SKM-1 treated with dmso at 0.1 percent for 144 hours (cell line): ENCODE measurements around the gene LEO1.
A peak's percentile ranks its signal among the peaks of the same experiment; 100 is the strongest.

ENCODE experiments used
- DNase-seq: peaks from one replicate; lab custom pipeline; 2025; ENCODE audit not compliant: unreplicated experiment; lab: John Stamatoyannopoulos, UW

The LEO1 gene

DNA sequence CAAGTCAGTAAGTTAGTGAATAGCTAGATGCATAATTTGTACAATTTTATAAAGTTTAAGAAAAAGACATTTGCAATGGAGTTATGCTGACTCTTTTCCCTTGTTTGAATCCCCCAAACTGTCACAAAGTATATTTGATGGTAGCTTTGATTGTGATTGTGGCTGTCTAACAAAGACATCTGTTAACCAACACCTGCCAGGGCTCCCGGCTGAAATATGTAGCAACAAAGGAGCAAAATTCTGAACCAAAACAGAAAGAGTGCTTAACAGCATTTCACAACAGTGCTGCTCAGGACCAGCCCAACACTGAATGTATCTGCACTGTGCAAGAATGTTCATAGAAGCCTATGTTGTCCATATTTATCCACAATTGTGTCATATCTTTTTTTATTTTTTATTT lies 39.4 kb downstream of the LEO1 start:
- DNase-seq: no peak

DNA sequence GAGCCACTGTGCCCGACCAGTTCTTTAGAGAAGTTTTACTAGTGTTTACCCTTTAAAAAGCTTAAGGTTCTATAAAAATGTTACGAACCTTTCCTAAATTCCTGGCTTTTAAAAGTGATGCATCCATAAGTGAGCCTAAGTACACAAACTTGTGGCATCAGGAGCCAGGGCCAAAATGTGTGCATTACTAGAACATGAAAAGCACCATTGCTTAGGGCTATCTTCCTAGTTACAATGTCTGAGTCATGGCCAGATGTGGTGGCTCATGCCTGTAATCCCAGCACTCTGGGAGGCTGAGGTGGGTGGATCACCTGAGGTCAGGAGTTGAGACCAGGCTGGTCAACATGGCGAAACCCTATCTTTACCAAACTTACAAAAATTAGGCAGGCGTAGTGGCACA lies 39.9 kb downstream of the LEO1 start:
- no peak for DNase-seq

DNA sequence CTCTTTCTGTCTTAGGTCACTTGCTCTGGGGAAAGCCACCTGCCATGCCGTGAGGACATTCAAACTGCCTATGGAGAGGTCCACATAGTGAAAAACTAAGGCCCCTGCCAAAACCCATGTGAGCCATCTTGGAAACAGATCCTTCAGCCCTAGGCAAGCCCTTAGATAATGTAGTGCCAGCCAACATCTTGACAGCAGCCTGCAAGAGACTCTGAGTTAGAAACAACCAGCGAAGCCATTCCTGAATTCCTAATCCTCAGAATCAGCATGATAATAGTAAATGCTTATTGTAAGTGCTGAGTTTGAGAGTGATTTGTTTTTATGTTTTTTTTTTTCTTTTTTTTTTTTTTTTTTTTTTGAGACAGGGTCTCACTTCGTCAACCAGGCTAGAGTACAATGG lies 40.6 kb downstream of the LEO1 start:
- DNase-seq: no peak

DNA sequence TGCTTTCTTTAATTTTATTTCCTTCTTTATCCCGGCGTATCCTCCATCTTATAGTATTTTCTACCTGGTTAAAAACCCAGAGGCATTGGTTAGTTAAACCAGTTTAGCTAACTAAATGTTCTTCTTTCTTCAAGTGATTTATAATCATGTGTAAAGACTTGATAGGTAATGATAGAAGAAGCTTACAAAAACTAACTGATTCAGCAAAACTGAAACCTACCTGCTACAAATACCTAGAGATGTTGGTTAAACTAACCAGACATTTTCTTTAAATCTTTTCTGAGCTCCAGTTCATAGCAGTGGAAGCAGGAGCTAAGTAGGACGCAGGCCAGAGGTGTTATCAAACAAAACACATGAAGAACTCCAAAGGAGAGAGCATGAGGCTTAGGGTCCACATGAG lies 44.8 kb downstream of the LEO1 start:
- DNase-seq: no peak

DNA sequence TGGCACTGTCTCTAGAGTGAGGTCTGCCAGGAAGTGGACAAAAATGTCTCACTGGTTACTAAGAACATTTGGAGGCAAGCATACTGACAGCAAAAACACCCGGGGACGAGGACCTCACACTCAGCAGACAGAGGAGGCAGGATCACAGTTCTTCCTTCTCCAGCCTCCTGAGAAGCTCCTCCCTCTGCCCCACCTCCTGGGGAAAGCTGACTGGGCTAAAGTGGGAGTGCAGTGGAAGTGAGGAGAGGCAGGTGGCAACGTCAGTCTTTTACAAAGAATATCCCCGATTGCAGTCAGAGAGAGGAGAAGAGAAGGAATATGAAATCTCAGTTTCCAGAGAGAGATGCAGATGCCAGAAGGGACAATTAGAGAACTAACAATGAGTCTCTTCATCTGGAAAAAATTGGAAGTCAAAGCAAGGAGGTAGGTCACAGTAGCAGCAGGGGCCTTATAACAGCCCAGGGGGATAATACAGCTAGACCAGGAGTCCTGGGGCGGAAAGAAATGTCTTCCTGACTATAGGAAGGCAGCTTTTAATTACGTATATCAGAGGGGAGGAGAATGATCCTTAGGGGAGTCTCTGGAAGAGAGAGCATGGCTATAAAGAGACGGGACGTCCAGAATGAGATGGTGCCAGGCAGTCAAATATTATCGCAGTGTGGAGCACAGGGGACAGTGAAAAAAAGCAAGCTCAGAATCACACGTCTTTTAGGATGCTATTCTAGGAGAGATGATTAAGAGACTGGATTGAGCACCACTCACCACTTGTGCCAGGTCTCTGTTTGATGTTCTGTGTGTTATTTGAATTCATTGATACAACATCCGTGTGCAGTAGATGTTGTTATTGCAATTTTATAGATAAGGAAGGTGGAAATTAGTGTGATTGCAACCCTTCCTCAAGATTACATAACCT lies 47.2 kb downstream of the LEO1 start:
- no peak for DNase-seq

DNA sequence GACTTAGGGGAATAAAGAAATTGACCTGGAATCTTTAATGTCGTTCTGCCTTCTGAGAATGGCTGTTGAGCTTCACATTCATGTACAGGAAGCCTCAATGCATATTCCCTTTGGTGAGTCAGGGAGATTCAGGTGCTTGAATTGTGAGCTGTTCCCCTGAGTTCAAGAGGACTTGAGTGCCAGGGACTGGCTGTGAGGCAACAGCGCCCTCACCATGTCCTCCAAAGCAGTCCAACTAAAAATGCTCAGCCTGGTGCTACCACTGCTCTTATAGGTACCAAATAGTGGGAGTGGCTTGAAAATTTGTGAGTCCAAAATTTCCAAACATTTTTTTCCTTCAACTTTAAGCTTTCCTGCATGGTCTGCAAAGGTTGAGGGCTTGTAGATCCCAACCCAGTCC lies 54.1 kb downstream of the LEO1 start:
- no peak for DNase-seq

DNA sequence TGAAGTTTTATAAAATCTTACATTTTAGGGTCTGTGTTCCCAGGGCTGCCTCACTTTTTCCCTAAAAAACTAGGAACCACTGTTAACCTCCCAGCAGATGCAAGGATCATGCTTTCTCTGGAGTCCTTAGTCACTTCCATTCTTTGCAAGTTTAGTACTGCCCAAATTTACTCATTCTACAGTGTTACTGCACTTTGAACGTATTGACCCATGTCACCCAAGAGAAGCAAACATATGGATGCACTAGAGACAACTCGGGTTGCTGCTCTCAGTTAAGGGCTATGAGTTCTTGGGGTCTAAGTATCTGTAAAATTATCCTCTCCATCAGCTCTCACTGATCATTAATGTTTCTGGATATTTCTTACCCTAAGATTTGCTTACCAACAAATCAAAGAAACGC lies 59.0 kb downstream of the LEO1 start:
- no peak for DNase-seq

DNA sequence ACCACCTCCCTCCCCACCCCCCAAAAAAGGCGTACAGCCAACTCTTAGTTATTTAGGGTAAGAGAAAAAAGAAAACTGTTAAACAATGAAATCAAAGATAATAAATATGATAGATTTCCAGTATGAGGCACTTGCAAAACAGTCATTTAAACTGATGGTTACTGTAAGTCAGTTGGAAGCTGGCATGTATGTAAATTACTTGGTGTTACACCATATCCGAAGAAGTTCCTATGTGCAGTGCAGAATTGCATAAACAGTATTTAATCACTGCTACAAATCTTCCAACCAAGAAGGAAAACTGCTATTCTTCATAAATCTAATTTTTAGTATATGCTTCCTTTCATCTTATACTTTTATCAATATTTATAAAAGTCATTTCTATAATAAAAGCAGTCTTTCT lies 62.0 kb downstream of the LEO1 start:
- no peak for DNase-seq

DNA sequence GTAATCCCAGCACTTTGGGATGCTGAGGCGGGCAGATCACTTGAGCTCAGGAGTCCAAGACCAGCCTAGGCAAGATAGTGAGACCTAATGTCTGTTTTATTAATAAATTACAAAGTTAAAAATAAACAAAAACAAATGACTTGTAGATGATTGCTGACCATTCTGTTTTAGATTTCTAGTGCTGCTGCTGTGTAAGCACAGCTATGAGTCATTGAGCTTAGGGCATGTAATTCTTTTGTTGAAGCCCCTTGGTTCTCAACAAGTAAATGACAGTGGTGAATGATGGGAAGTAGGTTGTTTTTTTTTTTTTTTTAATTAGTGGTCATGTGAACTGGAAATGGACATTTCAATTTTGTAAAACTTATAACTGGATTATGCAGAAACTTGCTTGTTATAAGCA lies 63.3 kb downstream of the LEO1 start:
- no peak for DNase-seq

DNA sequence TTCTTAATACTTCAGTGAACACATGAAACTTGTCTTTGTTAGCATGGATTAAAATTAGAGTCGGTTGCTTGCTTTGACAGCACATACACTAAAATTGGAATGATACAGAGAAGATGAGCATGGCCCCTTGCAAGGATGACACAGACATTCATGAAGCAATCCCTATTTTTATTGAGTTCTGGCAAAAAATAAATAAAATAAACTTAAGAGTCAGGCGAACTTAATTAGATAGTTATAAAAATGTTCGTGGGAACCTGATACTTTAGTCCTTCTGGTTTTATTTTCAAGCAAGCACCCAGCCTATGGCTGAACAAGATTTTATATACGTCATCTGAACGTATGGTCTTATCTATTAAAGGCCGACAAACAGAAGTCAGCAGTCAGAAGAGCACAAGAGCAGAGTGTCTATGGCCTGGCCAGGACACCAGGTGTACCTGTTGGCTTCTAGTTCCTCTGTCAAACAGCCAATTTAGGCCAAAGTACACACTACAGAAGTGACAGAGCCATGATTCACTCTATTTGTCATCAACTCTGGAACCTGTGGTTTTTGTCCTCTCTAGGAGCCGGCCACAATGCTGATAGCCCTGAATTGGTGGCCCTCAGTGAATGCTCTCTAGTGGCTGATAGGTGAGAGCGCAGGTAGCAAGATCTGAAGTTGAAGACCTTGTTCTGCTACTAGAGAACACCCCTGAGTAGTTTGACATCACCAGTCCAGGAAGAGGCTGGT lies 64.3 kb downstream of the LEO1 start:
- no peak for DNase-seq

DNA sequence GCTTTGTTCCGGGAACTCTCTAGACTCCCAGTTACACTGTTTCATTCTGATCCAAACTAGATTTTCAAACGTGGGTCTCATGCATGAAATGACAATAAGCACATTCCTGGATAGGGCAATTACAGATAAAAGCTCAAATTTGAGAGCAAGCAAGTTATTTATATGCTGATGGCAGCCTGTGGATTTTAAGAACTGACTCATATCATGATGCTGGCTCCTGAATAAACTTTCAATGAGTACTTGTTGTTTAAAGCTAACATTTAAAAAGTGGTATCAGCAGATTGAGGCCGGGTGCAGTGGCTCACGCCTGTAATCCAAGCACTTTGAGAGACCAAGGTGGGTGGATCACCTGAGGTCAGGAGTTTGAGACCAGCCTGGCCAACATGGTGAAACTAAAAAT lies 66.6 kb downstream of the LEO1 start:
- no peak for DNase-seq

DNA sequence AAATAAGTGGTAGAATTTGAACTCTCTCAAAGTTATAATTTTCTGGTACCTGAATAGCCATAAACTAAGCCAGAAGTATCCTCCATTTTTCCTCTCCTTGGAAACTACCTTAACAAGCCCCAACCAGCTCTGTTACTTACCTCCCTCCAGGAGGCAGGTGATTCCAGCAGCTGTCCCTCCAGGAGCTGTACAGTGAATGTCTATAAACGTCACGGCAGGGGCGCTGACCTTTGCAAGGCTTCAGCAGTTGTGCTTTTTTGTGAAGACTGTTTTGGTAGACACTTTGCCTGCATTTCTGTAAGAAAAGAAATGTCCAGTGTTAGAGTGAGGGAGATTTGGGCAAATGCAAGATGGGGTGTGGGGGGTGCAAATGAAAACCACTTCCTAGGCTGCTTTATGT lies 67.2 kb downstream of the LEO1 start:
- no peak for DNase-seq

DNA sequence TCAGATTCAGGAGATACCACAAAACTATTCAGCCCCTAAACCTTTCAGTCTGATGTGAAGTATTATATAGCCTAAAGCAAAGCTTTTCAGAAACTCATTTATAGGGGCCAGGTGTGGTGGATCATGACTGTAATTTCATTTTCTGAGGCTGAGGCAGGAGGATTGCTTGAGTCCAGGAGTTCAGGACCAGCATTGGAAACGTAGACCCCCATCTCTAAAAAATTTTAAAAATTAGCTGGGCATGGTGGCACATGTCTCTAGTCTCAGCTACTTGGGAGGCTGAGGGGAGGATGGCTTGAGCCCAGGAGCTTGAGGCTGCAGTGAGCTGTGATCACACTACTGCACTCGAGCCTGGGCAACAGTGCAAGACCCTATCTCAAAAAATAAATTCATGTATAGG lies 82.1 kb downstream of the LEO1 start:
- DNase-seq: no peak

DNA sequence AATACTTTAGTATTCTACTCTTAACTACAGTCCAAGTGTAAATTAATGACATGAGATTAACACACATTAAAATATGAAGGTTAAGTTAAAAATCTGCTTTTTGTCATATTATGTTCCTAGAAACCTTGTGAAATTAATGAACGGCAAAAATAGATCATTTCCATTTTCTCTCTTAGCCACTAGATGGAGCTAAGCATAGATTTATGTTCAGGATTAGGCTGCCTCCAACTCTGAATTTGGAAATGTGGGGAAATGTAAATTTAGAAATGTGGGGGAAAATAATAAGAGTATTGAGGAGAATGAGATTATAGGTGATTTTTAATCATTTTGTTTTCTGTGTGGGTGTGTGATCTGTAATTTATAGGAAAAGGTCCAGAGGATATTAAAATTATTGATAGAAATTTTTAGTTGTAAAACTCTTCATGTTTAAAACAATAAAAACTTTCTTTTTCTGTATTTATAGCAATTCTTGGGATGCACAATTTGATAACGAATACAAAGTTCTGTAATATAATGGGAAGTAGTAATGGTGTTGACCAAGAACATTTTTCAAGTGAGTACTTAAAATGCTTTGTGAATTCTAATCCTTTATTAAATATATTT lies 82.9 kb downstream of the LEO1 start:
- DNase-seq: peak; percentile 26
